H54 (cell line): Measurements from ENCODE around the gene PRR23E.

ENCODE experiments used
- DNase-seq: peaks from one replicate; pipeline ENCODE4 v3.0.0; 2011; ENCODE audit warnings: low spot score, mixed read lengths; ENCODE audit not compliant: insufficient read length
- FAIRE-seq: peaks from 3 replicates; lab custom pipeline; 2011; peaks lifted over from hg19 to GRCh38; lab: Jason Lieb, UNC
- POLR2A ChIP-seq: IDR thresholded peaks from 2 replicates; pipeline ENCODE4 v1.6.1; 2011; ENCODE audit warnings: low read depth, mild to moderate bottlenecking, low read length

PRR23E gene

GRCh38 chr3:127171320-127171719 lies 21.6 kb upstream of the PRR23E start:
- DNase-seq (no peak), FAIRE-seq (no peak)
- TF ChIP-seq POLR2A, result no peak

- DNase-seq (no peak), FAIRE-seq (no peak)
- no peak for TF ChIP-seq POLR2A
Measured at GRCh38 chr3:127171721-127172120, 21.2 kb upstream of the PRR23E start.

GRCh38 chr3:127172211-127172610 lies 20.7 kb upstream of the PRR23E start:
- TF ChIP-seq POLR2A, result no peak
- FAIRE-seq (no peak), DNase-seq (no peak)

GRCh38 chr3:127172781-127173515 lies 20.0 kb upstream of the PRR23E start:
- FAIRE-seq (no peak), DNase-seq (peak; percentile 70)
- no peak for TF ChIP-seq POLR2A

- FAIRE-seq, result no peak
- TF ChIP-seq POLR2A, result no peak
- DNase-seq, result no peak
Measured at GRCh38 chr3:127173516-127174166, 19.3 kb upstream of the PRR23E start.

GRCh38 chr3:127174284-127174683 lies 18.6 kb upstream of the PRR23E start:
- DNase-seq (no peak), FAIRE-seq (no peak)
- TF ChIP-seq POLR2A, result no peak

GRCh38 chr3:127174715-127175140 lies 18.2 kb upstream of the PRR23E start:
- DNase-seq (no peak), FAIRE-seq (no peak)
- no peak for TF ChIP-seq POLR2A

GRCh38 chr3:127175272-127175671 lies 17.7 kb upstream of the PRR23E start:
- TF ChIP-seq POLR2A, result no peak
- FAIRE-seq, result no peak
- no peak for DNase-seq

- DNase-seq, result no peak
- TF ChIP-seq POLR2A, result no peak
- no peak for FAIRE-seq
Measured at GRCh38 chr3:127177226-127177625, 15.7 kb upstream of the PRR23E start.

GRCh38 chr3:127180859-127181258 lies 12.1 kb upstream of the PRR23E start:
- FAIRE-seq (no peak), DNase-seq (no peak)
- TF ChIP-seq POLR2A, result no peak

- DNase-seq (no peak), FAIRE-seq (no peak)
- TF ChIP-seq POLR2A, result no peak
Measured at GRCh38 chr3:127182431-127182830, 10.5 kb upstream of the PRR23E start.

GRCh38 chr3:127182848-127183714 lies 9.8 kb upstream of the PRR23E start:
- FAIRE-seq (no peak), DNase-seq (no peak)
- TF ChIP-seq POLR2A, result no peak

- DNase-seq (no peak), FAIRE-seq (no peak)
- no peak for TF ChIP-seq POLR2A
Measured at GRCh38 chr3:127183931-127184869, 8.7 kb upstream of the PRR23E start.
